ENCODE measurements around the gene CTDSP2. TPM values are rescaled to one million over a fixed set of nuclear protein-coding genes. Genes with fewer than 3 reads are reported as not detected.

CTDSP2 gene
- polyA plus RNA-seq, 12 donors: 178 to 219 (median 201) TPM; not detected in 1

Other genes with a start within 250 kb of the CTDSP2 start
- gene DTX3, start 241.9 kb downstream of the CTDSP2 start, polyA plus RNA-seq (ENCODE audit: insufficient read length in 12 of 12): 10 to 100 TPM in 11 of 12 donors, not detected in 1; 20.8 to 48.7 (median 27.1) TPM
- 10 to 100 TPM in 11 of 12 donors, not detected in 1; 24.8 to 40.3 (median 34.3) TPM for gene ARHGEF25, start 235.3 kb downstream of the CTDSP2 start, polyA plus RNA-seq (ENCODE audit: insufficient read length in 12 of 12)
- gene B4GALNT1, start 213.5 kb downstream of the CTDSP2 start, polyA plus RNA-seq (ENCODE audit: insufficient read length in 12 of 12): 10 to 100 TPM in 1 of 12 donors, 1 to 10 TPM in 10, not detected in 1; 1.7 to 12.2 (median 2.6) TPM
- 100 to 1,000 TPM in 10 of 12 donors, 10 to 100 TPM in 1, not detected in 1; 98.8 to 179 (median 121) TPM for gene OS9, start 152.6 kb downstream of the CTDSP2 start, polyA plus RNA-seq (ENCODE audit: insufficient read length in 12 of 12)
- 10 to 100 TPM in 3 of 12 donors, 1 to 10 TPM in 8, not detected in 1; 5.4 to 36.1 (median 8.7) TPM for gene AGAP2, start 108.0 kb downstream of the CTDSP2 start, polyA plus RNA-seq (ENCODE audit: insufficient read length in 12 of 12)
- 10 to 100 TPM in 11 of 12 donors, not detected in 1; 40.6 to 55.8 (median 46.6) TPM for gene TSPAN31, start 101.7 kb downstream of the CTDSP2 start, polyA plus RNA-seq (ENCODE audit: insufficient read length in 12 of 12)
- 100 to 1,000 TPM in 11 of 12 donors, not detected in 1; 106 to 176 (median 131) TPM for gene CDK4, start 94.4 kb downstream of the CTDSP2 start, polyA plus RNA-seq (ENCODE audit: insufficient read length in 12 of 12)
- gene MARCHF9, start 91.6 kb downstream of the CTDSP2 start, polyA plus RNA-seq (ENCODE audit: insufficient read length in 12 of 12): 10 to 100 TPM in 3 of 12 donors, 1 to 10 TPM in 8, not detected in 1; 5.1 to 12.2 (median 7.8) TPM
- gene CYP27B1, start 79.7 kb downstream of the CTDSP2 start, polyA plus RNA-seq (ENCODE audit: insufficient read length in 12 of 12): 1 to 10 TPM in 5 of 12 donors, under 1 TPM in 5, not detected in 2; 0.43 to 1.6 (median 0.86) TPM
- gene METTL1, start 74.6 kb downstream of the CTDSP2 start, polyA plus RNA-seq (ENCODE audit: insufficient read length in 12 of 12): 10 to 100 TPM in 11 of 12 donors, not detected in 1; 17.1 to 31.8 (median 24.4) TPM
- 10 to 100 TPM in 1 of 12 donors, 1 to 10 TPM in 10, not detected in 1; 5.5 to 13.3 (median 7.6) TPM for gene EEF1AKMT3, start 74.1 kb downstream of the CTDSP2 start, polyA plus RNA-seq (ENCODE audit: insufficient read length in 12 of 12)
- gene TSFM, start 63.9 kb downstream of the CTDSP2 start, polyA plus RNA-seq (ENCODE audit: insufficient read length in 12 of 12): 10 to 100 TPM in 11 of 12 donors, not detected in 1; 19.0 to 32.7 (median 27.3) TPM
- gene AVIL, start 28.0 kb downstream of the CTDSP2 start, polyA plus RNA-seq (ENCODE audit: insufficient read length in 12 of 12): 10 to 100 TPM in 10 of 12 donors, 1 to 10 TPM in 1, not detected in 1; 8.7 to 35.0 (median 25.0) TPM
- gene ATP23, start 94.8 kb upstream of the CTDSP2 start, polyA plus RNA-seq (ENCODE audit: insufficient read length in 12 of 12): 10 to 100 TPM in 7 of 12 donors, 1 to 10 TPM in 4, not detected in 1; 4.6 to 14.1 (median 11.4) TPM